ENCODE results near the gene MYH11.
A peak's percentile ranks its signal among the peaks of the same experiment; 100 is the strongest.
"Not testable (repeated sequence)": the region's sequence is repeated elsewhere in the genome, so short reads cannot be mapped to it uniquely, and the experiment has no call there.

MYH11 gene

GRCh38 chr16:15703029-15703736 is 153.6 kb downstream of the MYH11 start:
- no peak for DNase-seq

- DNase-seq, result no peak
Measured at GRCh38 chr16:15701975-15702970, 154.6 kb downstream of the MYH11 start.

GRCh38 chr16:15701367-15701766 is 155.5 kb downstream of the MYH11 start:
- no peak for DNase-seq

- DNase-seq, result no peak
Measured at GRCh38 chr16:15699819-15700218, 157.0 kb downstream of the MYH11 start.

- DNase-seq, result no peak
Measured at GRCh38 chr16:15694499-15694898, 162.3 kb downstream of the MYH11 start.

- not testable (repeated sequence) for DNase-seq
Measured at GRCh38 chr16:15692508-15692907, 164.3 kb downstream of the MYH11 start.

GRCh38 chr16:15691046-15691445 is 165.8 kb downstream of the MYH11 start:
- DNase-seq, result no peak

GRCh38 chr16:15690296-15690695 is 166.5 kb downstream of the MYH11 start:
- no peak for DNase-seq

GRCh38 chr16:15689290-15689689 is 167.5 kb downstream of the MYH11 start:
- no peak for DNase-seq

- no peak for DNase-seq
Measured at GRCh38 chr16:15686287-15686686, 170.5 kb downstream of the MYH11 start.

GRCh38 chr16:15682105-15682570 is 174.7 kb downstream of the MYH11 start:
- no peak for DNase-seq

- no peak for DNase-seq
Measured at GRCh38 chr16:15677447-15677846, 179.4 kb downstream of the MYH11 start.

GRCh38 chr16:15676506-15676905 is 180.3 kb downstream of the MYH11 start:
- DNase-seq, result no peak

GRCh38 chr16:15674571-15674970 is 182.3 kb downstream of the MYH11 start:
- no peak for DNase-seq

- DNase-seq, result peak; percentile 92
Measured at GRCh38 chr16:15672514-15673167, 184.2 kb downstream of the MYH11 start.

GRCh38 chr16:15672127-15672513 is 184.7 kb downstream of the MYH11 start:
- DNase-seq, result not testable (repeated sequence)

GRCh38 chr16:15671530-15672117 is 185.2 kb downstream of the MYH11 start:
- DNase-seq, result peak; percentile 76

GRCh38 chr16:15667091-15667742 is 189.6 kb downstream of the MYH11 start:
- no peak for DNase-seq

GRCh38 chr16:15665107-15665506 is 191.7 kb downstream of the MYH11 start:
- no peak for DNase-seq

- DNase-seq, result no peak
Measured at GRCh38 chr16:15660203-15660601, 196.6 kb downstream of the MYH11 start.

- DNase-seq, result no peak
Measured at GRCh38 chr16:15658556-15658955, 198.3 kb downstream of the MYH11 start.

- no peak for DNase-seq
Measured at GRCh38 chr16:15658149-15658548, 198.7 kb downstream of the MYH11 start.

All from NCI-H345 (cell line).